ENCODE results near the gene FAM78A. TPM values are rescaled to one million over a fixed set of nuclear protein-coding genes. Genes with fewer than 3 reads are reported as not detected.

Gene FAM78A
- total RNA-seq, 3 donors from 2014 or later, result 24.1 to 31.3 (median 29.8) TPM

DNA sequence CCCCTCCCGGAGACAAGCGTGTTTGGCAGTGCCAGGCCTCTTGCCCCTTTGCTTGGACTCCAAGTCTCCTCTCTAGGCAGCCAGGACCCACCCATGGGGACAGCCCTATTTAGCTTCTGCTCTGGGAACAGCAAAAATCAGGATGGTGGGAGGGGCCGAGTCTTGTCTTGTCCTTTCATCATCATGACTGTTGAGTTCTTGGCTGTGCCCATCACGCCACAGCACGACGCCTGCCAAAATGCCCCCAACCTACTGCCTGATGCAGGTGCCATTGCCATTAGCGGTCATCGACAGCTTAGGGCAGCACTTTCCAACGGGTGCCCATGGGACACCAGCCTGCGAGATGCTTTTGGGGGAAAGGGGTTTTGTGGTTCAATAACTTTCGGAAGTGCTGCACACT, 32.1 kb upstream of the FAM78A start:
- no peak overlapping the region for H3K4me3 Mint-ChIP-seq
- DNase-seq (no peak), ATAC-seq (no peak)
- no peaks in the 10 kb centered on the region for H3K36me3 Mint-ChIP-seq (ENCODE audit: insufficient read depth)
- no peaks in the 10 kb centered on the region for H3K27me3 Mint-ChIP-seq (ENCODE audit: low read depth)
- no peaks in the 10 kb centered on the region for H3K9me3 Mint-ChIP-seq
- H3K4me1 Mint-ChIP-seq (ENCODE audit: low read depth), result peaks cover 11% of the 10 kb centered on the region

DNA sequence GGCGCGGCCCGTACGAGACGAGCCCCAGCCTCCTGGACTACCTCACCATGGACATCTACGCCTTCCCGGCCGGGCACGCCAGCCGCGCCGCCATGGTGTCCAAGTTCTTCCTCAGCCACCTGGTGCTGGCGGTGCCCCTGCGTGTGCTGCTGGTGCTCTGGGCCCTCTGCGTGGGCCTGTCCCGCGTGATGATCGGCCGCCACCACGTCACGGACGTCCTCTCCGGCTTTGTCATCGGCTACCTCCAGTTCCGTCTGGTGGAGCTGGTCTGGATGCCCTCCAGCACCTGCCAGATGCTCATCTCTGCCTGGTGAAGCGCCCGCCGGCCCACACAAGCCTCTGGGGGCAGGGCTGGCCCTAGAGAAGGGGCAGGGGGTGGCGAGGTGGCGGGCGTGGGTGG, 31.7 kb upstream of the FAM78A start:
- DNase-seq, result no peak
- H3K4me3 Mint-ChIP-seq, result no peak overlapping the region
- peaks cover 11% of the 10 kb centered on the region for H3K4me1 Mint-ChIP-seq (ENCODE audit: low read depth)
- H3K27me3 Mint-ChIP-seq (ENCODE audit: low read depth), result no peaks in the 10 kb centered on the region
- H3K9me3 Mint-ChIP-seq, result no peaks in the 10 kb centered on the region
- ATAC-seq, result no peak
- no peaks in the 10 kb centered on the region for H3K36me3 Mint-ChIP-seq (ENCODE audit: insufficient read depth)

DNA sequence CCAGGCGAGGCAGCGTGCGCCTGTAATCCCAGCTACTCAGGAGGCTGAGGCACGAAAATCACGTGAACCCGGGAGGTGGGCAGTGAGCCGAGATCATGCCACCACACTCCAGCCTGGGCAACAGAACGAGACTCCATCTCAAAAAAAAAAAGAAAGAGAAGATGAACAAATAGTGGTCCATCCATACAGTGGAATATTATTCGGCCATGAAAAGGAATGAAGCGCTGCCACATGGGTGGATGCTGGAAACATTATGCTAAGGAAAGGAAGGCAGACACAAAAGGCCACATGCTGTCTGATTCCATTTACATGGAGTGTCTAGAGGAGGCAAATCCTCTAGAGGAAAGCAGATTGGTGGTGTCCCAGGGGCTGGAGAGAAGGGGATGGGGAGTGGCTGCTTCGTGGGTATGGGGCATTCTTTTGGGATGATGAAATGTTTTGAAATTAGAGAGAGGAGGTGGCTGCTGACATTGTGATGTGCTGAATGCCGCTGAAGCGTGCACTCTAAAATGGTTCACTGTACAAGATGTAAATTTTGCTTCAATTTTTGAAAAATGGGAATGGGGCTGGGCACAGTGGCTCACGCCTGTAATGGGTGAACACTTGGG, 30.2 kb upstream of the FAM78A start:
- Mint-ChIP-seq H3K9me3 (no peaks in the 10 kb centered on the region), H3K4me1 (ENCODE audit: low read depth) (peaks cover 11% of the 10 kb centered on the region), H3K4me3 (no peak overlapping the region), H3K27me3 (ENCODE audit: low read depth) (no peaks in the 10 kb centered on the region), H3K36me3 (ENCODE audit: insufficient read depth) (no peaks in the 10 kb centered on the region)
- DNase-seq (no peak), ATAC-seq (no peak)

DNA sequence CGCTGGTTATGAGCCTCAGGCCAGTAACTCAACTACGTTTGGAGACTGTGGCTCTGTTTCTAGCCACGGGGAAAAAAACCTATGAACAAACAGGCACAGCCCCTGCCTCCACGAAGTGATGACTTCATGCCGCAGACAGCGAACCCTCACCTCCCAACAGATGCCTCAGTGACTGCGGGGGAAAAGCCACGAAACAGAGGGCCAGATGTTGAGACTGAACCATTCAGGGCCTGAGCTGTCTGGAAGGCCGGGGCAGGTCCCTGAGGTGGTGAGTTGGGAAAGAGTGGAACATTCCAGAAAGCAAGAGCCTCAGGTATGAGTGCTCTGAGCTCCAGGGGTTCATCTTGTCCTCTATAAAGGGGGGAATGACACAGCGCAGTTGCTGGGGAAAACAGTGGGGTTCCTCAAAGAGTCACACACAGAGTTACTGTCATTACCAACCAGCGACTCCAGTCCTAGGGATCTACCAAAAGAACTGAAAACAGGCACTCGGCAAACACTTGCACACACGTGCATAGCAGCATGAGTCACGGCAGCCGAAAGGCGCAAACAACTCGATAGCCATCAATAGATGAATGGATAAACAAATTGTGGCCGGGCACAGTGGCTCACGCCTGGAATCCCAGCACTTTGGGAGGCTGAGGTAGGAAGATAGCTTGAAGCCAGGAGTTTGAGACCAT, 28.5 kb upstream of the FAM78A start:
- Mint-ChIP-seq H3K9me3 (no peaks in the 10 kb centered on the region), H3K4me3 (no peak overlapping the region), H3K27me3 (ENCODE audit: low read depth) (no peaks in the 10 kb centered on the region), H3K4me1 (ENCODE audit: low read depth) (no peaks in the 10 kb centered on the region), H3K36me3 (ENCODE audit: insufficient read depth) (no peaks in the 10 kb centered on the region)
- ATAC-seq (no peak), DNase-seq (no peak)

DNA sequence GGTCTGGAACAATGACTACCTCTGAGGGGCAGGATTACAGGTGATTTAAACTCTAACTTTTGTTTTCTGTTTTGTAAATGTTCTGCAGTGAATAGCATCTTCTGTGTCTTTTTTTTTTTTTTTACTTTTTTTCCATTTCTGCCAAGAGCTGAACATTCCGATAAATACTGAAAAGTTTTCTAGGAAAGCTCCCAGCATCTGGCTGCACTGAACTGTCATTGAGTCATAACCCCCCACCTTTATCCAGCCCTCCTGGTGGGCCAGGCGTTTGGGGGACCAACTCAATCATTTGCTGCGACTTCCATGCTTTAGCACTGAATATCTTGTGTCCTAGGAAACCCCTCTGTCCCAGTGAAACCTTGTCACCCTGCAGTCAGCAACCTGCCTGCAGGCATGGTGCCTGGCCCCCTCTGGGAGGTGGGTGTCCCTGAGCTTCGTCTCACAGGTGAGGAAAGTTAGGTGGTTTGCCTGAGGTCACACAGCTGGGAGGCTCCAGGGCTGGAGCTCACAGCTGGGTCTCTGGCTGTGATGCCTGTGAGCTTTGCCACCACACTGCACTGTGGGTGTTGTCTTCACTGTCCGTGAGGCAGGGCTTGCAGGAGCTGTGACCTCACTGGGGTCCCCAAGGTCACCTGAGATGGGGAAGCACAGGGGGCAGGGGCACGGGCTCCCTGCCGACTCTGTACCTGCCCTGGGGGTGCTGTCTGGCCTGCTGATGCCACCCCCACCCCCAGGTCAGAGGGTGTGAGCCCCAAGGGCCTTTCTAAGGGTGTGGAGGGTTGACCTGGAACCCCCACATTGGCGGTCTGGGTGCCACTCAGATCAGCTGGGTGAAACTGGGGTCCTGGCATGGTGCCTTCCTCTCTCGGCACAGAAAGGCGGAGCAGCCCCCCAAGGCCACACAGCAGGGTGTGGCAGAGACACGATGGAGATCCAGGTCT, 27.3 kb upstream of the FAM78A start:
- Mint-ChIP-seq H3K4me1 (ENCODE audit: low read depth) (no peaks in the 10 kb centered on the region), H3K9me3 (no peaks in the 10 kb centered on the region), H3K36me3 (ENCODE audit: insufficient read depth) (no peaks in the 10 kb centered on the region), H3K27me3 (ENCODE audit: low read depth) (no peaks in the 10 kb centered on the region), H3K4me3 (no peak overlapping the region)
- no peak for ATAC-seq
- no peak for DNase-seq

DNA sequence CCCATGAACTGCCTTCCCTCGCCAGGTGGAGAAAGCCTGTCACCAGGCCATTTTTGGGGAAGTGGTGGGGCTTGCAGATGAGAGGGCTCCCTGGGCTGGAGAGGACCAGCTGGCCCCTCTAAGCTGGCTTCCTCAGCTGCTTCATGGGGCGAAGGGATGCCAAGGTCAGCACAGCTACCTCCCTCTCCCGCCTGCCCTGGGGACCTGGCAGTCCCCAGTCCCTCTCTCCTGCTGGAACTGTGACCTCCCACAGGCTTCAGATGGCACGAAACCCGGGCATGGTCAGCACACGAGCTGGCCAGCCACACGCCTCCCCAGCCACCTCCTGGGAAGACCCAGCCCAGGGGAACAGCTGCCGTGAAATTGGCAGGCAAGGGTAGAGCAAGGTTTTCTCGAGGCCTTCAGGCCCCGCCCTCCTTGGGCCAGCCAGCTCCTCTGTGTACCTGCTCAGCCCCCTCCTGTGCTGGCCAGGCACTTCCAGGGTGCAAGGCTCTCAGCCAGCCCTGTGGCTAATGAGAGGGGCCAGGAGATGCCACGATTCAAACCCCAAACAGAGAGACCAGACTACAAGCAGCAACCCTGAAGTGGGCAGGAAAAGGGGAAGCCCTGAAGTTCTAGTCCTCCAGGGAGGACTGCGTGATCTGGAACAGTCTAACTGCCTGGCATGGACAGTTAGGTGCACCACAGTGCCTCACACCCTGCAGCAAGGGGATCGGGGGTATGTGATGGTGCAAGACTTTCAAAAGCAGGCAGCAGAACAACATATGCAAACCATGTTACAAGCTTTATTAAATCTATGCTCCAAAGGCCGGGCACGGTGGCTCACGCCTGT, 26.1 kb upstream of the FAM78A start:
- H3K9me3 Mint-ChIP-seq, result no peaks in the 10 kb centered on the region
- DNase-seq (no peak), ATAC-seq (no peak)
- no peaks in the 10 kb centered on the region for H3K4me1 Mint-ChIP-seq (ENCODE audit: low read depth)
- no peaks in the 10 kb centered on the region for H3K36me3 Mint-ChIP-seq (ENCODE audit: insufficient read depth)
- H3K27me3 Mint-ChIP-seq (ENCODE audit: low read depth), result no peaks in the 10 kb centered on the region
- H3K4me3 Mint-ChIP-seq, result no peak overlapping the region

DNA sequence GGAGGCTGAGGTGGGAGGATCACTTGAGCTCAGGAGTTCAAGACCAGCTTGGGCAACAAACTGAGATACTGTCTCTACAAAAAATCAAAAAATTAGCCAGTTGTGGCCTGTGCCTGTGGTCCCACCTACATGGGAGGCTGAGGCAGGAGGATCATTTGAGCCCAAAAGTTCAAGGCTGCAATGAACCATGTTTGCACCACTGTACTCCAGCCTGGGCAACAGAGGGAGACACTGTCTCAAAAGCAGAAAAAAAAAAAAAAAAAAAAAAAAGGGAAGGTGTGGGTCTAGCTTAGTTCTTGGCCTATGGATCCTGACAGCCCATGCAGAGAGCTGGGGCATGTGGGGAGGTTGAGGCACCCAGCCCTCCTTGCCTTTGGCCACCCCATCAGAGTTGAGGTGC, 24.1 kb upstream of the FAM78A start:
- no peak for DNase-seq
- H3K36me3 Mint-ChIP-seq (ENCODE audit: insufficient read depth), result no peaks in the 10 kb centered on the region
- H3K4me1 Mint-ChIP-seq (ENCODE audit: low read depth), result no peaks in the 10 kb centered on the region
- H3K4me3 Mint-ChIP-seq, result no peak overlapping the region
- H3K9me3 Mint-ChIP-seq, result no peaks in the 10 kb centered on the region
- ATAC-seq, result no peak
- no peaks in the 10 kb centered on the region for H3K27me3 Mint-ChIP-seq (ENCODE audit: low read depth)

DNA sequence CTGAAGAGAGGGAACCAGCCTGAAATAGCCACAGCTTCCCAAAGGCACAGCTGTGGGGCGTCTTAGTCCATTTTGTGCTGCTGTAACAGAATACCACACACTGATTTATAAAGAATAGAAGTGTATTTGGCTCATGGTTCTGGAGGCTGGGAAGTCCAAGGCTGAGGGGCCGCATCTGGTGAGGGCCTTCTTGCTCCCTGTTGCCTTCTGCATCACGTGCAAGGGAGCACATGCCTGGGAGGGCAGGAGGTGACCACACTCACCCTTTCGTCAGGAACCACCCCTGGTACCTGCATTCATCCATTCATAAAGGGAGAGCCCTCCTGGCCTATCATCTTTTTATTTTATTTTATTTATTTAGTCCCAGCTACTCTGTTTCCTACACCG, 23.6 kb upstream of the FAM78A start:
- Mint-ChIP-seq H3K27me3 (ENCODE audit: low read depth) (no peaks in the 10 kb centered on the region), H3K4me3 (no peak overlapping the region), H3K9me3 (no peaks in the 10 kb centered on the region), H3K4me1 (ENCODE audit: low read depth) (no peaks in the 10 kb centered on the region), H3K36me3 (ENCODE audit: insufficient read depth) (no peaks in the 10 kb centered on the region)
- DNase-seq (no peak), ATAC-seq (no peak)

DNA sequence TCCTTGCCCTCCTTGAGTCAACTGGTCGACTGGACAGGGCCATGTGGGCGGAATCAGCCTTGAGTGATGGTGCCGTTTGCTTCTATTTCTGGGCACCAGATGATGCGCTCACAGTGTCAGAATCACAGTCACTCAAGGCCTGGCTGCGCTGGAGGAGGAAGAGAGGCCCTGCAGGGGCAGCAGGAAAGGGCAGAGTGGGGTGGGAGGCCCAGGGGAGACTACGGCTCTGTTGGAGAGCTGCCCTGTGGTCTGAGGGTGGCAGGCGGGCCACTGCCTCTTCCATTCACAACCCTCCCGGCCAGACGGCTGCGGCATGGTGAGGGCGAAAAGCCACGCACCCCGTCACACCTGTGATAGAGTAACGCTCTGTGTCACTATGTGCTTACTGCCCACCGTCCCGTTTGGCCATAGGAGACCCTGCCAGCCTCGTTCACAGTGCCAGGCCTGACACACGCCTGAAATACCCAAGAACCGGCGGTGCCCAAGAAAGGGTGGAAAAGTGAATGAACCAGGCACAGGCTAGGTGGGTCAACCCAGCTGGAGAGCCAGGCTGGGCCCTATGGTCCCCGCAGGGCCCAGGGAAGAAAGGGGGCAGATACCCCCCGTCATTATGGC, 23.1 kb upstream of the FAM78A start:
- DNase-seq, result no peak
- Mint-ChIP-seq H3K36me3 (ENCODE audit: insufficient read depth) (no peaks in the 10 kb centered on the region), H3K4me3 (no peak overlapping the region), H3K27me3 (ENCODE audit: low read depth) (no peaks in the 10 kb centered on the region), H3K4me1 (ENCODE audit: low read depth) (no peaks in the 10 kb centered on the region), H3K9me3 (no peaks in the 10 kb centered on the region)
- no peak for ATAC-seq

DNA sequence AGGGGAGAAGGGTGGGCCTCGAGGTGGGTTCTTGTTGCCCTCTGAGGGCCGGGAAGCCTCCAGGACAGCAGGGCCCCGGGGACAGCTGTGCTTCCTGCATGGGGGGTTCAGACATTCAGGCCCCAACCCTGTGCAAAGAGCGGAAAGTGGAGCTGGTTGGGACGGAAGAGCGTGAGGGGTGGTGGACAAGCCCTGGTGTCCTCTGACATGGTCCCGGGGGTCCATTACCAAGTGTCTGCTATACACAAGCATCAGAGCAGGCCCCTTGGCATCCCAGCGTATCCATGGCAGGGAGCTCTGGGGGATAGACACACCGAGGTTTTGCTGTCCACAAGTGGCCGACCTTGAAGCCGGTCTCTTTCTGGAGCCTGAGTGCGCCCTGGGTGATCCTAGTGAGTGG, 22.5 kb upstream of the FAM78A start:
- ATAC-seq (no peak), DNase-seq (no peak)
- H3K36me3 Mint-ChIP-seq (ENCODE audit: insufficient read depth), result no peaks in the 10 kb centered on the region
- no peaks in the 10 kb centered on the region for H3K9me3 Mint-ChIP-seq
- no peaks in the 10 kb centered on the region for H3K4me1 Mint-ChIP-seq (ENCODE audit: low read depth)
- no peaks in the 10 kb centered on the region for H3K27me3 Mint-ChIP-seq (ENCODE audit: low read depth)
- no peak overlapping the region for H3K4me3 Mint-ChIP-seq

DNA sequence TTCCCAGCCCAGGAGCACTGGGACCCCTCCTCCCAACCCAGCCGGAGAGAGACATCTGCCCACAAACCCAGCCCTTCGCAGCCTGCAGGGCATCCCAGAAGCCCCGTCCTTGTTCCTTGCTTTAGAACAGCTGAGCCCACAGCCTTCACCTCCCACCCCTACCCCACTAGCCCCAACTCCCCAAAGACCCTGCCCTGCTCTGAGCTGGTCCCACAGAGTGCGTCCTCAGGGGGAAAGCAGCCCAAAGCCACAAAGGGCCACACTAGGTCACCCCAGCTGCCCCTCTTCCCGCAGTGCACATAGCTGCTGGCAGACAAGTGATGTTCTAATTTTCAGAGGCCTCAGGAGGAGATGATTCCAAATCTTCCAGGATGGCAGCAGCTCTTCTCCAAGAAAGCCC, 22.0 kb upstream of the FAM78A start:
- H3K4me1 Mint-ChIP-seq (ENCODE audit: low read depth), result no peaks in the 10 kb centered on the region

DNA sequence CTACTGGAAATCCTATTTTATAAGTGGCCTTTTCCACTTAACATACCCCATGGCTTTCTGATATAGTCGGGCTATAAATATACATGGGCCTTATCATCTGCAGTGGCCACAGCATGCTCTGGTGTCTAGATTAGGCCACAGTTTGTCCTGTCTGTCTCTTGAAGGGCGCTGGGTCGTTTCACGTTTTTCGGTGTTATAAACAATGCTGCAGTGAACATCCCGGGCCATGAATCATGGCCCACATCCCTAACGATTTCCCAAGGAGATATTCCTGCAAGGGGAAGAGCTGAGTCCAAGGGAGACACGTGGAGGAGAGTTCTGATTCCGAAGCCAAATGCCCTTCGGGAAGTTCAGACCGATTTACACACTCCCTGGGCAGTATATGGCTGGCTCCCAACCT, 21.6 kb upstream of the FAM78A start:
- Mint-ChIP-seq H3K4me1 (ENCODE audit: low read depth) (no peaks in the 10 kb centered on the region), H3K27me3 (ENCODE audit: low read depth) (no peaks in the 10 kb centered on the region), H3K4me3 (no peak overlapping the region), H3K9me3 (no peaks in the 10 kb centered on the region), H3K36me3 (ENCODE audit: insufficient read depth) (no peaks in the 10 kb centered on the region)
- DNase-seq, result no peak
- no peak for ATAC-seq

More for the DNA sequence above, 22.0 kb upstream of the FAM78A start:
- no peak for ATAC-seq
- DNase-seq, result no peak
- Mint-ChIP-seq H3K4me3 (no peak overlapping the region), H3K27me3 (ENCODE audit: low read depth) (no peaks in the 10 kb centered on the region), H3K36me3 (ENCODE audit: insufficient read depth) (no peaks in the 10 kb centered on the region), H3K9me3 (no peaks in the 10 kb centered on the region)

DNA sequence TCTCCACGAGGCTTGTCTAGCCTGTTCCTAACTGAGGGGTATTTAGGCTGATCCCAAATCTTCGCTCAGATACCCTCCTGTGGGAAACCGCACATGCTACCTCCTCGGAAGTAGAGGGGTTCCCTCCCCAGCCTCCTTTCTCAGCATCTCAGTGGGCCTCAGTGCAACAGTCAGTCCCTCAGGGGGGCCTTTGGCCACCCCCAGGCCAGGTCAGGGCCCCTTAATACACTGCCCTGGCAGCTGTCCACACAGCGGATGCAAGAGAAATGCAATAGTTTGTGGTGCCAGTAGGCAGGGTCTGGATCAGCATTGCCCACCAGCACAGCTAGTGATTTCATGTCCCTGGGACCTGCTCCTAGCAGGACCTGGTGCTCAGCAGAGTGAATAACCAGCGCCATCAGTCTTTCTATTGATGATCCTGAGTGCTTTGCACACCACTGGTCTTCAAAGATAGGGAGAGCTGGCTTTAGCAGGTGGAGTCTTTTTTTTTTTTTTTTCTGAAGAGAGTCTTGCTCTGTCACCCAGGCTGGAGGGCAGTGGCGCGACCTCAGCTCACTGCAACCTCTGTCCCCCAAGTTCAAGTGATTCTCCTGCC, 20.7 kb upstream of the FAM78A start:
- Mint-ChIP-seq H3K36me3 (ENCODE audit: insufficient read depth) (no peaks in the 10 kb centered on the region), H3K27me3 (ENCODE audit: low read depth) (no peaks in the 10 kb centered on the region), H3K9me3 (no peaks in the 10 kb centered on the region), H3K4me1 (ENCODE audit: low read depth) (no peaks in the 10 kb centered on the region), H3K4me3 (no peak overlapping the region)
- ATAC-seq (no peak), DNase-seq (no peak)

Measured in activated T-cell treated with anti-CD3 and anti-CD28 coated beads, Interleukin-2, amount 50 U/mL, for 4 hours (primary cell).